Fibroblast of mammary gland (primary cell): ENCODE data around the gene GCLM.
A peak's percentile ranks its signal among the peaks of the same experiment; 100 is the strongest.
"Not testable (repeated sequence)": the region's sequence is repeated elsewhere in the genome, so short reads cannot be mapped to it uniquely, and the experiment has no call there.

Experiments used
- DNase-seq: peaks from one replicate; pipeline ENCODE4 v3.0.0-alpha.2; 2010; ENCODE audit warnings: low read depth
- H3K4me3 ChIP-seq: 2 replicates; pipeline ENCODE4 v1.5.1; 2011; ENCODE audit warnings: low read depth, mild to moderate bottlenecking, low read length, moderate library complexity; ENCODE audit not compliant: control insufficient read depth
- TF ChIP-seq, protein P1 (sequence below): conservative IDR thresholded peaks from 2 replicates; pipeline ENCODE4 v1.5.1; 2011; ENCODE audit warnings: low read depth, low read length, inconsistent platforms; ENCODE audit not compliant: control insufficient read depth, insufficient read depth

Gene GCLM, protein sequence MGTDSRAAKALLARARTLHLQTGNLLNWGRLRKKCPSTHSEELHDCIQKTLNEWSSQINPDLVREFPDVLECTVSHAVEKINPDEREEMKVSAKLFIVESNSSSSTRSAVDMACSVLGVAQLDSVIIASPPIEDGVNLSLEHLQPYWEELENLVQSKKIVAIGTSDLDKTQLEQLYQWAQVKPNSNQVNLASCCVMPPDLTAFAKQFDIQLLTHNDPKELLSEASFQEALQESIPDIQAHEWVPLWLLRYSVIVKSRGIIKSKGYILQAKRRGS

DNA sequence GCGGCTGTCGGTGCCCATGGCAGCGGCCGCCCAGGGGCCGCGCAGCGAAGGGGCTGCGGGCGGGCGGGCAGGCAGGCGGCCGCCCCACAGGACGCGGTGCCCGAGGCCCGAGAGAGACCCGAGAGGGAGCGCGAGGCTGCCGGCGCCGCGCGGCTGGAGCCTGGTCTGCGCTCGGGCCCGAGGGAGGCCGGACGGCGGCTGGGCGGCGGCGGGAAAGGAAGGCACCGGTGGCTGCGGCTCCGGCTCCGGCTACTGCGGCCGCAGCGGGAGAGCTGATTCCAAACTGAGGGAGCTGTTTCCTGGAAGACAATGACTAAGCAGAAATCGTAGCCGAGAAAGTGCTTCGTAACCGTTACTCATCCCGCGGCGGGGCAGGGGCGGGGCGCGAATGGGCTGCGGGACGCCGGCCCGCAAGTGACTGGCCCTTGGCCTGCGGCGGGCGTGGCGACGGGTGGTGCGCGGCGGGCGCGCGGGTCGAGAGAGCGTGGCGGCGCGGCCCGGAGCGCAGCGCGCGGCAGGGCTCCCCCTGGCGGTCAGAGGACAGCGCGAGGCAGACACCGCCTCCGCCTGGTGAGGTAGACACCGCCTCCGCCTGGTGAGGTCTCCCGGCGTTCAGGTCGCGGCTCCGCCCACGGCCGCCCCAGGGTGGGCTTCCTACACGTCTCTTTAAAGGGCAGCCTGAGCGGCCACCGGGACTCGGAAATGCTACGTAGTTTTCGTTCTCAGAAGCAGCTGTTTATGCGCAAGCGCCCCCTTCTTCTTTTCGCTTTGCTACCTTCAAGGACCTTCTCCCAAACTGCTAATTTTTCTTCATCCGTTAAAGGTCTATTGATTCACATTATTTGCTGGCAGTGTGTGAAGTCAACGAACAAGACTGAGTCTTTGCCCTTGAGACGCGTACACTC is at the start of gene GCLM:
Gene GCLM, minus strand, starts transcription at position 285 of the 905 bp plus-strand sequence. Its CDS starts 267 bp downstream, at position 18.
- H3K4me3 ChIP-seq: peak within 1 kb of the TSS; percentile 72
- TF ChIP-seq, protein P1, sequence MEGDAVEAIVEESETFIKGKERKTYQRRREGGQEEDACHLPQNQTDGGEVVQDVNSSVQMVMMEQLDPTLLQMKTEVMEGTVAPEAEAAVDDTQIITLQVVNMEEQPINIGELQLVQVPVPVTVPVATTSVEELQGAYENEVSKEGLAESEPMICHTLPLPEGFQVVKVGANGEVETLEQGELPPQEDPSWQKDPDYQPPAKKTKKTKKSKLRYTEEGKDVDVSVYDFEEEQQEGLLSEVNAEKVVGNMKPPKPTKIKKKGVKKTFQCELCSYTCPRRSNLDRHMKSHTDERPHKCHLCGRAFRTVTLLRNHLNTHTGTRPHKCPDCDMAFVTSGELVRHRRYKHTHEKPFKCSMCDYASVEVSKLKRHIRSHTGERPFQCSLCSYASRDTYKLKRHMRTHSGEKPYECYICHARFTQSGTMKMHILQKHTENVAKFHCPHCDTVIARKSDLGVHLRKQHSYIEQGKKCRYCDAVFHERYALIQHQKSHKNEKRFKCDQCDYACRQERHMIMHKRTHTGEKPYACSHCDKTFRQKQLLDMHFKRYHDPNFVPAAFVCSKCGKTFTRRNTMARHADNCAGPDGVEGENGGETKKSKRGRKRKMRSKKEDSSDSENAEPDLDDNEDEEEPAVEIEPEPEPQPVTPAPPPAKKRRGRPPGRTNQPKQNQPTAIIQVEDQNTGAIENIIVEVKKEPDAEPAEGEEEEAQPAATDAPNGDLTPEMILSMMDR: peak; percentile 52
- DNase-seq: peak; percentile 94

GRCh38 chr1:93958726-93959100 is 49.5 kb upstream of the GCLM start:
- H3K4me3 ChIP-seq: no peak overlapping the region
- DNase-seq: no peak
- TF ChIP-seq, protein P1: no peak

GRCh38 chr1:93958032-93958725 is 48.9 kb upstream of the GCLM start:
- no peak for DNase-seq
- TF ChIP-seq, protein P1: no peak
- no peak overlapping the region for H3K4me3 ChIP-seq

GRCh38 chr1:93955765-93956164 is 46.5 kb upstream of the GCLM start:
- TF ChIP-seq, protein P1: no peak
- DNase-seq: no peak
- H3K4me3 ChIP-seq: no peak overlapping the region

DNA sequence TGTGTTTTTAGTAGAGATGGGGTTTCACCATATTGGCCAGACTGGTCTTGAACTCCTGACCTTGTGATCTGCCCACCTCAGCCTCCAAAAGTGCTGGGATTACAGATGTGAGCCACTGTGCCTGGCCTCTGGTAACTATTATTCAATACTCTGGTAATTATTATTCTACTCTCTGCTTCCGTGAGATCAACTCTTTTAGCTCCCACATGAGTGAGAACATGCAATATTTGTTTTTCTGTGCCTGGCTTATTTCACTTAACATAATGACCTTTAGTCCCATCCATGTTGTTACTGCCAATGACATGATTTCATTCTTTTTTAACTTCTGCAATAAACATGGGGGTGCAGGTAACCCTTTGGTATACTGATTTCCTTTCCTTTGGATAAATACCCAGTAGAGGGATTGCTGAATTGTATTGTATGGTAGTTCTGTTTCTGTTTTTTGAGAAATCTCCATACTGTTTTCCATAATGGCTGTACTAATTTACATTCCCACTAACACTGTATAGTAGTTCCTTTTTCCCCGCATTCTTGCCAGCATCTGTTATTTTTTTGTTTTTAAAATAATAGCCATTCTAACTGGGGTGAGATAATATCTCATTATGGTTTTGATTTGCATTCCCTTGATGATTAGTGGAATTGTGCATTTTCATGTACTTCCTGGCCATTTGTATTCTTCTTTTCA is 37.9 kb upstream of the GCLM start:
- not testable (repeated sequence) for H3K4me3 ChIP-seq, DNase-seq

GRCh38 chr1:93938461-93939145 is 29.4 kb upstream of the GCLM start:
- DNase-seq: no peak
- TF ChIP-seq, protein P1: no peak
- no peak overlapping the region for H3K4me3 ChIP-seq
